ENCODE results near the gene NPM3.

GRCh38 chr10:101770331-101771215, 12.7 kb downstream of the NPM3 start:
- TF ChIP-seq CTCF (conservative IDR thresholded peaks at IDR 0.05 in 1 of 2, IDR thresholded peaks at IDR 0.05 in 1 of 2; ENCODE audit: extremely low read depth in 1 of 2, insufficient read depth in 1 of 2, low read depth in 1 of 2, low read length in 2 of 2), result no peak
- TF ChIP-seq EZH2 (IDR thresholded peaks at IDR 0.05; ENCODE audit: borderline replicate concordance, low read length), result no peak
